ENCODE data around the gene TSEN34.

DNA sequence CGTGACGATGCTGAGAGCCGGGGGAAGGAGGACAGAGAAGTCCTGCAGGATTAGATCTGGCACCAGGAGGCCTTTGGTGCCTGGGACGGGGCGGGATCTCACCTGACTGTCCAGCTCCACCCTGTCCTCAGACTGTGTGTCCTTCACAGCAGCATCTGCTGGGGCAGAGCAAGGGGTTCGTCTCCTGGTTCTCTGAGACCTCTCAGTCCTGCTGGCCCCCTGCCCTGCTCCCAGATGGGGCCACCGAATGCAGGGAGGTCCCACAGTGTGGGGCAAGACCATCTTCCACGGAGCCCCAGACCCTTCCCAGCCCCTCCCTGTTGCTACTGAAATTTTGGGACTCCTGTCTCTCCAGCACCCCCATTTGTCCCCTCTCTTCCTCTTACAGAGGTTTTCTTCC lies 27.2 kb downstream of the TSEN34 start:
- TF ChIP-seq, protein P1, sequence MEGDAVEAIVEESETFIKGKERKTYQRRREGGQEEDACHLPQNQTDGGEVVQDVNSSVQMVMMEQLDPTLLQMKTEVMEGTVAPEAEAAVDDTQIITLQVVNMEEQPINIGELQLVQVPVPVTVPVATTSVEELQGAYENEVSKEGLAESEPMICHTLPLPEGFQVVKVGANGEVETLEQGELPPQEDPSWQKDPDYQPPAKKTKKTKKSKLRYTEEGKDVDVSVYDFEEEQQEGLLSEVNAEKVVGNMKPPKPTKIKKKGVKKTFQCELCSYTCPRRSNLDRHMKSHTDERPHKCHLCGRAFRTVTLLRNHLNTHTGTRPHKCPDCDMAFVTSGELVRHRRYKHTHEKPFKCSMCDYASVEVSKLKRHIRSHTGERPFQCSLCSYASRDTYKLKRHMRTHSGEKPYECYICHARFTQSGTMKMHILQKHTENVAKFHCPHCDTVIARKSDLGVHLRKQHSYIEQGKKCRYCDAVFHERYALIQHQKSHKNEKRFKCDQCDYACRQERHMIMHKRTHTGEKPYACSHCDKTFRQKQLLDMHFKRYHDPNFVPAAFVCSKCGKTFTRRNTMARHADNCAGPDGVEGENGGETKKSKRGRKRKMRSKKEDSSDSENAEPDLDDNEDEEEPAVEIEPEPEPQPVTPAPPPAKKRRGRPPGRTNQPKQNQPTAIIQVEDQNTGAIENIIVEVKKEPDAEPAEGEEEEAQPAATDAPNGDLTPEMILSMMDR (IDR thresholded peaks at IDR 0.05), result no peak
- TF ChIP-seq POLR2A (IDR thresholded peaks at IDR 0.05) (no peak), POLR2AphosphoS5 (IDR thresholded peaks at IDR 0.05; ENCODE audit: insufficient read depth in 1 of 2, low read depth in 1 of 2) (no peak)
